Lung (tissue), 12 donors: ENCODE measurements around the gene MPO. TPM values are rescaled to one million over a fixed set of nuclear protein-coding genes. Genes with fewer than 3 reads are reported as not detected.

Experiments
- ATAC-seq: fragments of 200-7000 bp; cut with Tn5 transposase; one replicate; pipeline ENCODE4 v1.9.1; 2020; ENCODE audit warnings: moderate number of reproducible peaks; ENCODE audit not compliant: insufficient read depth, low FRiP score
- DNase-seq, 3 donors: peaks; one replicate each; pipeline ENCODE4 v3.0.0-alpha.2; 2013 to 2017
- H3K27ac ChIP-seq, 2 donors: one replicate each; pipeline ENCODE4 v1.5.1; 2013; ENCODE audit warnings: mild to moderate bottlenecking in 2 of 2, moderate library complexity in 2 of 2, control low read depth in 1 of 2, inconsistent platforms in 1 of 2, low read depth in 1 of 2, low read length in 1 of 2
- H3K27me3 ChIP-seq, 3 donors: one replicate each; pipeline ENCODE4 v1.5.1; 2013; ENCODE audit warnings: low read length in 2 of 3; ENCODE audit not compliant: control insufficient read depth in 3 of 3, insufficient read depth in 3 of 3
- H3K36me3 ChIP-seq, 4 donors: one replicate each; pipeline ENCODE4 v1.5.1; 2013; ENCODE audit warnings: low read length in 4 of 4, mild to moderate bottlenecking in 1 of 4, moderate library complexity in 1 of 4; ENCODE audit not compliant: control insufficient read depth in 4 of 4, insufficient read depth in 4 of 4
- H3K4me1 ChIP-seq, 5 donors: one replicate each; pipeline ENCODE4 v1.5.1; 2013; ENCODE audit warnings: low read length in 5 of 5, mild to moderate bottlenecking in 2 of 5, moderate library complexity in 1 of 5; ENCODE audit not compliant: control insufficient read depth in 5 of 5, insufficient read depth in 5 of 5
- H3K4me3 ChIP-seq: one replicate; pipeline ENCODE4 v1.5.1; 2013; ENCODE audit warnings: mild to moderate bottlenecking, control low read depth, moderate library complexity
- H3K9ac ChIP-seq, 2 donors: one replicate each; pipeline ENCODE4 v1.5.1; 2013; ENCODE audit warnings: low read length in 2 of 2, control low read depth in 1 of 2; ENCODE audit not compliant: insufficient read depth in 1 of 2
- H3K9me3 ChIP-seq, 4 donors: one replicate each; pipeline ENCODE4 v1.5.1; 2013; ENCODE audit warnings: low read length in 3 of 4, mild to moderate bottlenecking in 1 of 4, moderate library complexity in 1 of 4; ENCODE audit not compliant: control insufficient read depth in 4 of 4, insufficient read depth in 3 of 4
- CTCF ChIP-seq: IDR thresholded peaks from 2 replicates; pipeline ENCODE4 v1.5.1; 2012; ENCODE audit warnings: mild to moderate bottlenecking; ENCODE audit errors: control extremely low read depth, extremely low read depth
- WGBS, 2 donors: extraction: QIAGEN DNeasy Blood & Tissue Kit; methylation state at CpG; one replicate each; pipeline ENCODE4 v1.1.7; 2013; 5-methylcytosine and 5-hydroxymethylcytosine counted together
- polyA plus RNA-seq, 2 donors: library from polyadenylated mRNA; stranded (reverse); fragments of 200-250 nt; gene quantifications; one replicate each; pipeline ENCODE4 v1.2.1, GENCODE V29; 2013
- total RNA-seq, 2 donors: library from RNA; depleted of rRNA in 1 of 2; stranded (reverse); fragments of >200 nt in 1 of 2; gene quantifications; one replicate each; pipeline ENCODE4 v1.2.1, GENCODE V29; 2014 to 2021
- donor health status: control.
- donor health status: control.
- donor health status: Bipolar disorder and iron deficiency.
- donor health status: healthy.
- donor health status: DM: yes; HTN: yes; CAD: no.

MPO gene
- total and polyA plus RNA-seq, 4 donors: 0.79 to 62.0 (median 6.7) TPM

- ATAC-seq: no peak
- no peak for DNase-seq
- 73 to 81% methylated on average over 21 of the region's 21 CpGs for WGBS, 2 donors
Measured at GRCh38 chr17:58308985-58309917, 28.5 kb upstream of the MPO start.

GRCh38 chr17:58308173-58308984 is 27.6 kb upstream of the MPO start:
- ATAC-seq (no peak), DNase-seq (no peak)
- Histone ChIP-seq H3K27me3 (no peaks in the 10 kb centered on the region), H3K4me1 (no peaks in the 10 kb centered on the region), H3K9me3 (no peaks in the 10 kb centered on the region), H3K27ac (no peak overlapping the region), H3K9ac (no peak overlapping the region), H3K36me3 (peaks cover 0 to 11% (median 0%) of the 10 kb centered on the region in 4 donors), H3K4me3 (no peak overlapping the region)
- 72 to 73% methylated on average over 26 to 32 of the region's 32 CpGs for WGBS, 2 donors
- no peak for TF ChIP-seq CTCF

More at GRCh38 chr17:58308985-58309917, 28.5 kb upstream of the MPO start:
- Histone ChIP-seq H3K9ac (no peak overlapping the region), H3K27ac (no peak overlapping the region), H3K4me1 (no peaks in the 10 kb centered on the region), H3K27me3 (no peaks in the 10 kb centered on the region), H3K36me3 (peaks cover 0 to 11% (median 0%) of the 10 kb centered on the region in 4 donors), H3K4me3 (no peak overlapping the region), H3K9me3 (no peaks in the 10 kb centered on the region)
- TF ChIP-seq CTCF: no peak

- Histone ChIP-seq H3K27ac (no peak overlapping the region), H3K9me3 (no peaks in the 10 kb centered on the region), H3K4me3 (no peak overlapping the region), H3K9ac (no peak overlapping the region), H3K27me3 (no peaks in the 10 kb centered on the region), H3K36me3 (peaks cover 0 to 11% (median 0%) of the 10 kb centered on the region in 4 donors), H3K4me1 (no peaks in the 10 kb centered on the region)
- 84 to 90% methylated on average over 20 of the region's 20 CpGs for WGBS, 2 donors
- ATAC-seq (no peak), DNase-seq (no peak)
- TF ChIP-seq CTCF: no peak
Measured at GRCh38 chr17:58307468-58308172, 26.9 kb upstream of the MPO start.
